ENCODE data around the gene DGKG. TPM values are rescaled to one million over a fixed set of nuclear protein-coding genes. Genes with fewer than 3 reads are reported as not detected.

Gene DGKG
- total RNA-seq, 2 experiments from 2014 or later: not detected

DNA sequence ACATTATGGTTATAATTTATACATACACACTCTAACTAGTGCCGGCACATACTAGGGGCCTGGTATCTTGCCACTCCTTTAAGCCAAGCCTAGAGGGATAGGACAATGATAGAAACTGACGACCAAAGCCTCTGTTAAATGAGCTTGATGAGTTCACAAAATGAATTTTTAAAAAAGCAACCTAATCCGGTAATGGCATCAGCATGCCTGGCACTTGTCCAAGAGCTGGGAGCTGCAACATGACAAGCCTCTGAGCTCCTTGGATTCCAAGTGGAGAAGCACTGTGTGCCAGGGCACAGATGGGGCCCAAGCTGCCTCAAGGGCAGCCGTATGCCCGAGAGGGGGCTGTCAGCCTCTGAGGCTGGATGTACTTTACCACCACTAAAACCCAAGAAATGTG lies 262.9 kb downstream of the DGKG start:
- POLR2A ChIA-PET: no interaction called here

DNA sequence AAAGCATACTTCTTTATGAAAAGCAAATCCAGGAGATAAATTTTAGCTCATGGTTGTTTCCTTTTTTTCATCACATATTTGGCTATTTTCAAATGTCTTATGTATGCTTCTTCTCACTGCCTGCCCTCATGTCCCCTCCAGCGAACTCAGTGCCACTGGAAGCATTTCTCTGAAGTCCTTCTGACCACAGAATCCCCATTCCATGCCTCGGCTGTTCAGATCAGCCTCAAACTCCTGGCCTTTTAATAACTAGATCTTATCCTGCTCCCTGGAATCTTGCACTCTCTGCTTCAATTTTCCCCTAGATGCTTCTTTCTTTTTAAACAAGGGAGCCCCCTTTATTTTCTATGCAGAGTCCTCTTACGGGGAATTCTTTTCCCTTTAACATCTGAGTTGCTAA lies 263.3 kb downstream of the DGKG start:
- no peak for ATAC-seq (ENCODE audit: poor library complexity)
- H3K4me3 ChIP-seq (ENCODE audit: low read length): no peak overlapping the region
- H3K27ac ChIP-seq (ENCODE audit: low read depth in 1 of 2, low read length in 2 of 2): no peak overlapping the region
- Mint-ChIP-seq H3K4me1 (ENCODE audit: low read depth) (no peaks in the 10 kb centered on the region), H3K4me3 (no peak overlapping the region), H3K36me3 (ENCODE audit: low read depth) (no peaks in the 10 kb centered on the region), H3K9me3 (no peaks in the 10 kb centered on the region), H3K27me3 (peaks cover 90% of the 10 kb centered on the region), H3K27ac (no peak overlapping the region)
- TF ChIP-seq, protein P1, sequence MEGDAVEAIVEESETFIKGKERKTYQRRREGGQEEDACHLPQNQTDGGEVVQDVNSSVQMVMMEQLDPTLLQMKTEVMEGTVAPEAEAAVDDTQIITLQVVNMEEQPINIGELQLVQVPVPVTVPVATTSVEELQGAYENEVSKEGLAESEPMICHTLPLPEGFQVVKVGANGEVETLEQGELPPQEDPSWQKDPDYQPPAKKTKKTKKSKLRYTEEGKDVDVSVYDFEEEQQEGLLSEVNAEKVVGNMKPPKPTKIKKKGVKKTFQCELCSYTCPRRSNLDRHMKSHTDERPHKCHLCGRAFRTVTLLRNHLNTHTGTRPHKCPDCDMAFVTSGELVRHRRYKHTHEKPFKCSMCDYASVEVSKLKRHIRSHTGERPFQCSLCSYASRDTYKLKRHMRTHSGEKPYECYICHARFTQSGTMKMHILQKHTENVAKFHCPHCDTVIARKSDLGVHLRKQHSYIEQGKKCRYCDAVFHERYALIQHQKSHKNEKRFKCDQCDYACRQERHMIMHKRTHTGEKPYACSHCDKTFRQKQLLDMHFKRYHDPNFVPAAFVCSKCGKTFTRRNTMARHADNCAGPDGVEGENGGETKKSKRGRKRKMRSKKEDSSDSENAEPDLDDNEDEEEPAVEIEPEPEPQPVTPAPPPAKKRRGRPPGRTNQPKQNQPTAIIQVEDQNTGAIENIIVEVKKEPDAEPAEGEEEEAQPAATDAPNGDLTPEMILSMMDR (IDR thresholded peaks at IDR 0.05): no peak
- intact Hi-C loops (cut with DNase I, micrococcal nuclease): no loop called here
- no peak for DNase-seq
- ChIA-PET POLR2A (no interaction called here), CTCF (no interaction called here)
- H3K27me3 ChIP-seq (ENCODE audit: control insufficient read depth in 1 of 2, insufficient read depth in 2 of 2, low read length in 2 of 2): peaks cover 43 to 78% of the 10 kb centered on the region in 2 experiments
- peaks cover 8% of the 10 kb centered on the region for H3K4me1 ChIP-seq (ENCODE audit: insufficient read depth, low read length)
- H3K9me3 ChIP-seq (ENCODE audit: control insufficient read depth in 1 of 2, insufficient read depth in 1 of 2, low read length in 2 of 2): no peaks in the 10 kb centered on the region
- H3K36me3 ChIP-seq (ENCODE audit: insufficient read depth, low read length): no peaks in the 10 kb centered on the region

More for the DNA sequence above, 262.9 kb downstream of the DGKG start:
- H3K27ac ChIP-seq (ENCODE audit: low read depth in 1 of 2, low read length in 2 of 2): no peak overlapping the region
- no peak overlapping the region for H3K27ac Mint-ChIP-seq
- H3K9me3 Mint-ChIP-seq: no peaks in the 10 kb centered on the region
- H3K4me3 Mint-ChIP-seq: no peak overlapping the region
- ATAC-seq (ENCODE audit: poor library complexity) (no peak), DNase-seq (no peak)
- H3K4me1 Mint-ChIP-seq (ENCODE audit: low read depth): no peaks in the 10 kb centered on the region
- TF ChIP-seq, protein P1 (IDR thresholded peaks at IDR 0.05): no peak
- no peak overlapping the region for H3K4me3 ChIP-seq (ENCODE audit: low read length)
- H3K9me3 ChIP-seq (ENCODE audit: control insufficient read depth in 1 of 2, insufficient read depth in 1 of 2, low read length in 2 of 2): no peaks in the 10 kb centered on the region
- H3K4me1 ChIP-seq (ENCODE audit: insufficient read depth, low read length): peaks cover 8% of the 10 kb centered on the region
- H3K27me3 Mint-ChIP-seq: peaks cover 90% of the 10 kb centered on the region
- CTCF ChIA-PET: no interaction called here
- H3K36me3 Mint-ChIP-seq (ENCODE audit: low read depth): no peaks in the 10 kb centered on the region
- intact Hi-C loops (cut with DNase I, micrococcal nuclease): no loop called here
- H3K27me3 ChIP-seq (ENCODE audit: control insufficient read depth in 1 of 2, insufficient read depth in 2 of 2, low read length in 2 of 2): peaks cover 45 to 83% of the 10 kb centered on the region in 2 experiments
- no peaks in the 10 kb centered on the region for H3K36me3 ChIP-seq (ENCODE audit: insufficient read depth, low read length)

DNA sequence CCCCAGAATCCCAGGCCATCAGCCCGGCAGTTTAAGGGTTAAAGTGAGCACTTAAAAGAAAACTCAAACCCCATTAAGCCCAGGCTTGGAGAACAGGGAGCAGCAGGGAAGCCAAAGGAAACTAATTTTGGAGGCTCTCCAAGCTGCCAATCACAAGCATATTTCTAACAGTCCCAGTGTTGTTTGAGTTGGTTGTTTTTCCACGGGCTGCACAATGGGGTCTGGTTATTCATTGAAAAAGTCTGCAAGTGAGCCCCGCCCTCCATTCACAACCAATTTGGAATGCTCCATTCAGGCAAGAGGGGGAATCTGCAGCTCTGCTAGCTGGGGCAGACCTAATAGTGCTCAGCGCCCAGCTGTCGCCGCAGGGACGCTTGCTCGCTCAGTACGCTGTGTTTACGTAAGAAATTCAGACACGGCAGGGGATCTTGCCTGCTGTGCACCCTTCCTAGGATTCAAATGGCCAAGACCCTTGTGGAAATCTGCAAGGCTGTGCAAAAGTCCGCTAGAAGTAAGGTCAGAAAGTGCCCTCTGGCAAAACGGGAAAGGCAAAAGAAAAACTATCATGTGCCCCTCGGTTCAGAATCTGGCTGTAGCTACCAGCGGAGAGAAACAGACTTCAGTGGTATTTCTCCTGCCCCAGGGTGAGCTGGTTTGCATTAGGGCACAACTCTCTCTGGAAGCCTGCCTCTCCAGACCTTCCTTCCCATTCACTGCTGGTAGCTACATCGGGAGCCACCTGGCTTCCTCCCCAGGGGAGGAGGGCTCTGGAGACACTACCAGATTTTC lies 264.2 kb downstream of the DGKG start:
- no peaks in the 10 kb centered on the region for H3K9me3 ChIP-seq (ENCODE audit: control insufficient read depth in 1 of 2, insufficient read depth in 1 of 2, low read length in 2 of 2)
- H3K4me1 ChIP-seq (ENCODE audit: insufficient read depth, low read length): peaks cover 8% of the 10 kb centered on the region
- no peak overlapping the region for H3K4me3 Mint-ChIP-seq
- intact Hi-C loops (cut with DNase I, micrococcal nuclease): no loop called here
- no peak overlapping the region for H3K27ac ChIP-seq (ENCODE audit: low read depth in 1 of 2, low read length in 2 of 2)
- POLR2A ChIA-PET: no interaction called here
- H3K36me3 ChIP-seq (ENCODE audit: insufficient read depth, low read length): no peaks in the 10 kb centered on the region
- TF ChIP-seq, protein P1 (IDR thresholded peaks at IDR 0.05): no peak
- ATAC-seq (ENCODE audit: poor library complexity) (peak; percentile 39), DNase-seq (peak in 2 of 14 experiments; percentile 15 to 22)
- peaks cover 90% of the 10 kb centered on the region for H3K27me3 Mint-ChIP-seq
- H3K4me1 Mint-ChIP-seq (ENCODE audit: low read depth): no peaks in the 10 kb centered on the region
- H3K27me3 ChIP-seq (ENCODE audit: control insufficient read depth in 1 of 2, insufficient read depth in 2 of 2, low read length in 2 of 2): peaks cover 43 to 73% of the 10 kb centered on the region in 2 experiments
- no peak overlapping the region for H3K27ac Mint-ChIP-seq
- CTCF ChIA-PET: no interaction called here
- no peaks in the 10 kb centered on the region for H3K9me3 Mint-ChIP-seq
- no peak overlapping the region for H3K4me3 ChIP-seq (ENCODE audit: low read length)
- H3K36me3 Mint-ChIP-seq (ENCODE audit: low read depth): no peaks in the 10 kb centered on the region
